PC-3 (cell line): Measurements from ENCODE around the gene CFAP410. TPM values are rescaled to one million over a fixed set of nuclear protein-coding genes. Genes with fewer than 3 reads are reported as not detected.

ENCODE experiments used
- ATAC-seq: fragments of 200-7000 bp; cut with Tn5 transposase; 2 replicates; pipeline ENCODE4 v1.9.1; 2020; ENCODE audit warnings: mild to moderate bottlenecking, moderate library complexity
- BruUV-seq: library from RNA; stranded (reverse); fragments of 400-500 nt; replicated peaks from 2 replicates; lab custom pipeline; 2021; lab: Mats Ljungman, UMichigan
- CTCF ChIA-PET: fragments of 300-600 bp; sonication (Branson Sonifier 250); formaldehyde crosslinking; loops from one replicate; lab custom pipeline; 2022; ENCODE audit warnings: antibody characterized with exemption; lab: Charles Lee
- POLR2A ChIA-PET: fragments of 300-600 bp; sonication (Branson Sonifier 250); formaldehyde crosslinking; loops from one replicate; lab custom pipeline; 2022; ENCODE audit warnings: antibody characterized with exemption; ENCODE audit not compliant: unreplicated experiment; lab: Charles Lee
- DNase-seq: peaks from one replicate; pipeline ENCODE4 v3.0.0-alpha.2; 2015
- H2AFZ ChIP-seq: fragments of 300-600 bp; sonication (generic); 2 replicates; pipeline ENCODE4 v1.6.0; 2016; ENCODE audit warnings: antibody characterized with exemption, low read length
- H3F3A ChIP-seq: fragments of 300-600 bp; sonication (generic); one replicate; pipeline ENCODE4 v1.6.0; 2017; ENCODE audit warnings: antibody characterized with exemption, low read length, control low read depth, mild to moderate bottlenecking; ENCODE audit not compliant: unreplicated experiment
- H3K27ac ChIP-seq: fragments of 300-600 bp; sonication (generic); 2 replicates; pipeline ENCODE4 v1.5.1; 2016; ENCODE audit warnings: mild to moderate bottlenecking, low read length
- H3K27me3 ChIP-seq: fragments of 300-600 bp; sonication (generic); 2 replicates; pipeline ENCODE4 v1.6.1; 2016; ENCODE audit warnings: low read length, mixed read lengths
- H3K36me3 ChIP-seq: fragments of 300-600 bp; sonication (generic); 2 replicates; pipeline ENCODE4 v1.6.1; 2016; ENCODE audit warnings: low read depth, mixed run types, low read length, mixed read lengths
- H3K4me1 ChIP-seq: fragments of 300-600 bp; sonication (generic); 2 replicates; pipeline ENCODE4 v1.5.1; 2016; ENCODE audit warnings: low read length; ENCODE audit not compliant: insufficient read depth
- H3K4me2 ChIP-seq: fragments of 300-600 bp; sonication (generic); 2 replicates; pipeline ENCODE4 v1.6.0; 2016; ENCODE audit warnings: low read length
- H3K4me3 ChIP-seq: fragments of 300-600 bp; sonication (generic); 2 replicates; pipeline ENCODE4 v1.5.1; 2016; ENCODE audit warnings: mild to moderate bottlenecking, low read length, mixed read lengths
- H3K79me2 ChIP-seq: fragments of 300-600 bp; sonication (generic); 2 replicates; pipeline ENCODE4 v1.6.1; 2017; ENCODE audit warnings: low read length, mixed read lengths
- H3K9ac ChIP-seq: fragments of 300-600 bp; sonication (generic); 2 replicates; pipeline ENCODE4 v1.6.0; 2016; ENCODE audit warnings: mild to moderate bottlenecking, low read length
- H3K9me2 ChIP-seq: fragments of 300-600 bp; sonication (generic); replicated peaks from 2 replicates; pipeline ENCODE4 v1.6.1; 2016; ENCODE audit warnings: mixed run types, low read length, mixed read lengths
- H3K9me3 ChIP-seq: fragments of 300-600 bp; sonication (generic); 2 replicates; pipeline ENCODE4 v1.6.1; 2016; ENCODE audit warnings: low read length, mixed read lengths
- H4K20me1 ChIP-seq: fragments of 300-600 bp; sonication (generic); 2 replicates; pipeline ENCODE4 v1.6.1; 2016; ENCODE audit warnings: low read length, mixed read lengths
- EZH2 ChIP-seq: fragments of 300-600 bp; sonication (generic); IDR thresholded peaks from one replicate; pipeline ENCODE4 v1.6.1; 2017; ENCODE audit warnings: antibody characterized with exemption, mild to moderate bottlenecking, low read length; ENCODE audit not compliant: unreplicated experiment
- EZH2phosphoT487 ChIP-seq: fragments of 300-600 bp; sonication (generic); IDR thresholded peaks from 2 replicates; pipeline ENCODE4 v1.6.1; 2018; ENCODE audit warnings: mild to moderate bottlenecking, antibody characterized with exemption, low read length, borderline replicate concordance
- intact Hi-C: fragments of 100-400 bp; cut with micrococcal nuclease; formaldehyde crosslinking; loops from 2 replicates; pipeline ENCODE4 v1.9.0; 2023
- total RNA-seq: library from RNA; depleted of rRNA; stranded (reverse); fragments of >200 nt; gene quantifications from 2 replicates; pipeline ENCODE4 v1.2.3, GENCODE V29; 2014
- TF ChIP-seq, protein P1 (sequence below): fragments of 300-600 bp; sonication (generic); conservative IDR thresholded peaks from 2 replicates; pipeline ENCODE4 v1.5.1; 2017; ENCODE audit warnings: antibody characterized with exemption, low read depth, mild to moderate bottlenecking, low read length

The CFAP410 gene
- total RNA-seq, 1 experiment from 2014 or later: 18.4 TPM

DNA sequence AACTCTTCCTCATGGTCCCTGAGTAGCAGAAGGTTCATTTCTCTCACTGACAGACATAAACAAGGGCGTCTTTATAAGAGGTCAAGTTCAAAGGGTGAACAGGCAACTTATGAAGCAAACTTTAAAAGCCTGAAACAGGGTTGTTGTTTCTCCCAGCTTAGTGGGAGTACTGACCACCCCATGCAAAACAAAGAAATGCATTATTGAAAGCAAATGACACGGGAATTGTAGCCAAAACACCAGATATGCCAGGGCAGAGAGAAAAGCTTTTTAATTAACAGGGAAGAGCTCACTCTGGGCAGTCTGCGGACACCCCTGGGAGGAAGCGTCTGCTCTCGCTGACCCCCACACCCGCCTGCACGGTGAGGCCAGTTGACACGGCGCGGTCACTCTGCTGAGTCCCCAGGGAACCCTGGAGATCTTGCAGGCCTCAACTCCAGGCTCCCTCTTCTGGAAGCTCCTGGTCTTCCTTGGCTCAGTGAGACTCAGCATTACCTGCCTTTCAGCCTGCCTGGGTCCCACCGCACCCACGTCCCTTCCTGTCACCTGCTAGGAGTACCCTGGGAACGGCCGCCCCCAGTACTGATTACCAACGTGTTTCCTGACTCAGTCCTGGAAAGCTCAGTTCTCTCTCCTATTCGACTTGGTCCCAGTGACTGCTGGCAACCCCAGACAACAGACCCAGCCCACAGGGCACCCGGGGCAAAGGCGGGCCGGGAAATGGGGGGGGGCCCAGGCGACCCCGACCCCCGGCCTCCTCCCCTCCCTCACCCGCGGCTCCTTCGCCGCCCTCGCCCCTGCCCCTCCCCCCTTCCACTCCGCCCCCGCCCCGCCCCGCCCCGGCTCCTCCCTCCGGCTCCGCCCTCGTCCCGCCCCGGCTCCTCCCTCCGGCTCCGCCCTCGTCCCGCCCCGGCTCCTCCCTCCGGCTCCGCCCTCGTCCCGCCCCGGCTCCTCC lies 972 bp downstream of the CFAP410 start:
- H3K36me3 ChIP-seq: no peaks in the 10 kb centered on the region; the same call in 1 of the 2 replicates
- peak overlapping the region; percentile 57 for H3K4me3 ChIP-seq
- no peaks in the 10 kb centered on the region for H3K9me2 ChIP-seq
- ATAC-seq (peak; percentile 43), DNase-seq (peak; percentile 66)
- no peaks in the 10 kb centered on the region for H3K9me3 ChIP-seq
- no TSS peak for BruUV-seq
- H3K27me3 ChIP-seq: no peaks in the 10 kb centered on the region
- H3K79me2 ChIP-seq: no peaks in the 10 kb centered on the region
- ChIA-PET CTCF (no interaction called here), POLR2A (interaction anchor here (0.6 to 1.1 kb wide), 5 partner anchors 13 to 1307 kb away, joined by 3 to 5 read pairs (median 3); no protein-coding TSS in a partner anchor)
- peak overlapping the region; percentile 76 for H3K4me2 ChIP-seq
- peaks cover 5% of the 10 kb centered on the region for H3F3A ChIP-seq
- peaks cover 13% of the 10 kb centered on the region for H3K4me1 ChIP-seq
- H4K20me1 ChIP-seq: no peaks in the 10 kb centered on the region
- H2AFZ ChIP-seq: peak overlapping the region; percentile 45
- peak overlapping the region; percentile 17 for H3K27ac ChIP-seq
- intact Hi-C loops: loop anchor here (5.0 to 10.0 kb wide), 2 partner anchors 89 to 117 kb away; partner anchors contain the start of gene LRRC3
- TF ChIP-seq, protein P1, sequence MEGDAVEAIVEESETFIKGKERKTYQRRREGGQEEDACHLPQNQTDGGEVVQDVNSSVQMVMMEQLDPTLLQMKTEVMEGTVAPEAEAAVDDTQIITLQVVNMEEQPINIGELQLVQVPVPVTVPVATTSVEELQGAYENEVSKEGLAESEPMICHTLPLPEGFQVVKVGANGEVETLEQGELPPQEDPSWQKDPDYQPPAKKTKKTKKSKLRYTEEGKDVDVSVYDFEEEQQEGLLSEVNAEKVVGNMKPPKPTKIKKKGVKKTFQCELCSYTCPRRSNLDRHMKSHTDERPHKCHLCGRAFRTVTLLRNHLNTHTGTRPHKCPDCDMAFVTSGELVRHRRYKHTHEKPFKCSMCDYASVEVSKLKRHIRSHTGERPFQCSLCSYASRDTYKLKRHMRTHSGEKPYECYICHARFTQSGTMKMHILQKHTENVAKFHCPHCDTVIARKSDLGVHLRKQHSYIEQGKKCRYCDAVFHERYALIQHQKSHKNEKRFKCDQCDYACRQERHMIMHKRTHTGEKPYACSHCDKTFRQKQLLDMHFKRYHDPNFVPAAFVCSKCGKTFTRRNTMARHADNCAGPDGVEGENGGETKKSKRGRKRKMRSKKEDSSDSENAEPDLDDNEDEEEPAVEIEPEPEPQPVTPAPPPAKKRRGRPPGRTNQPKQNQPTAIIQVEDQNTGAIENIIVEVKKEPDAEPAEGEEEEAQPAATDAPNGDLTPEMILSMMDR: peak; percentile 53; the same call in 1 of the 2 replicates
- TF ChIP-seq EZH2phosphoT487: no peak
- H3K9ac ChIP-seq: no peak overlapping the region

DNA sequence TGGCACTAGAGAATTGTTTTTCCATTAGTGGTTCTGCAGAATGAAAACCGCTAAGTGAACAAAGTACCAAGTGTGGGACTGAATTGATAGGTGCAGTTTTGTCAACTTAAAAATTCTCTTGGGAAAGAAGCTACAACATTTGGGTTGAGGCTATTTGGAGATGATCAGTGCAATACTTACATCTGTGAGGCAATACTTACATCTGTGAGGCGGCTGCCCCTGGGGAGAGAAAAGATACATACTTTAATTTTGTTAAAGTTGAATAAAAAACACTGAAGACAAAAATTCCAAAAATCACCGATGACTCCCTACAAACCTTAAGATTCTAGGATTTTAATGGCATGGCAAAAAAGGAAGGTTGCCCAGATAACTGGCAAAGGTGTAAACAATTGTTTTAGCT lies 1.7 kb downstream of the CFAP410 start:
- intact Hi-C loops: loop anchor here (5.0 to 10.0 kb wide), 2 partner anchors 90 to 117 kb away; partner anchors contain the start of gene LRRC3
- Histone ChIP-seq H3F3A (peaks cover 5% of the 10 kb centered on the region), H3K4me1 (peaks cover 13% of the 10 kb centered on the region), H3K4me2 (peak overlapping the region; percentile 76; the same call in 1 of the 2 replicates), H3K79me2 (no peaks in the 10 kb centered on the region), H3K27ac (no peak overlapping the region), H3K9me3 (no peaks in the 10 kb centered on the region), H2AFZ (no peak overlapping the region), H3K9ac (no peak overlapping the region), H4K20me1 (no peaks in the 10 kb centered on the region), H3K4me3 (no peak overlapping the region), H3K9me2 (no peaks in the 10 kb centered on the region), H3K36me3 (no peaks in the 10 kb centered on the region; the same call in 1 of the 2 replicates), H3K27me3 (no peaks in the 10 kb centered on the region)
- ChIA-PET POLR2A (no interaction called here), CTCF (no interaction called here)
- DNase-seq: no peak
- no peak for ATAC-seq
- BruUV-seq: TSS peak; percentile 27
- TF ChIP-seq EZH2phosphoT487: no peak
- no peak for TF ChIP-seq EZH2
- TF ChIP-seq, protein P1: no peak
